ENCODE data around the gene FPR3.
"Not testable (repeated sequence)": the region's sequence is repeated elsewhere in the genome, so short reads cannot be mapped to it uniquely, and the experiment has no call there.

The FPR3 gene

DNA sequence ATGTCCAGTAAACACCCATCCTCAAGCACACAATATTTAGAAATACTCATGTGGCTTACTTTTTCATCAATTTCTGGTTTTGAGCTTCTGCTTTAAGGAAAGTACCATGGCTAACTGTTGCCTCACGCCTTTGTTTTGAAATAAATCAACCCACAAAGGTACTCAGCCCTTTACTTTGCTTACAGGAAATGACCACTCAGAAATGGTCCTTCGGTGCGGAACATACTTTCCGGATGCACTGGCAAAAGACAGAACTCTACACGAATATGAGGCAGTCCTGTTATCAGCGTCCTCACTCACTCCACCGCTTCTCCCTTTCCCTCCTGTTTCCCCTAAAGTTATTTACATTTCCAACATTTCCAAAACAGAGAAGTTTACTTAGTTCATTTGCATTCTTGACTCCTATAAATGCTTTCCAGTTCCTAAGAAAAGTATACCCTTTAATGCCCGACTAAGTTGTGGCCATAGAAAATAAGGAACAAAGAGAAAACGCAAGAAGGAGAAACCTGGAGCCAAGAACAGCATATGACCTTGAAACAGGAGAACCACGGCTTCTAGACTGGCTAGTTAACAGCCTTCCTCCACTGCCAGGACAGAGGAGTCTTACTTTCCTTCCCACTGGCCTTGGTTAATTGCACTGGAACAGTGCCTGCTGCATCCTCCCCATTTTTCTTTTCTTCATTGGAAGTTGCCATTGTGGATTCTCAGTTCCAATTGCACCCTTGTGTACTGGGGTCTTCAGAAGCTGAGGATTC lies 23.4 kb upstream of the FPR3 start:
- Histone ChIP-seq H3K27ac (ENCODE audit: low read depth, low read length) (no peak overlapping the region), H3K27me3 (ENCODE audit: control insufficient read depth, insufficient read depth, low read length) (peaks cover 2% of the 10 kb centered on the region), H3K36me3 (ENCODE audit: control insufficient read depth, insufficient read depth, low read length) (no peaks in the 10 kb centered on the region), H3K9ac (ENCODE audit: low read length) (no peak overlapping the region), H3K4me1 (ENCODE audit: control insufficient read depth, insufficient read depth, low read length) (no peaks in the 10 kb centered on the region), H3K4me3 (ENCODE audit: low read length) (no peak overlapping the region)

GRCh38 chr19:51772977-51773376 lies 22.0 kb upstream of the FPR3 start:
- no peak overlapping the region for H3K27ac ChIP-seq (ENCODE audit: low read depth, low read length)
- H3K4me3 ChIP-seq (ENCODE audit: low read length), result no peak overlapping the region
- H3K9ac ChIP-seq (ENCODE audit: low read length), result no peak overlapping the region
- H3K4me1 ChIP-seq (ENCODE audit: control insufficient read depth, insufficient read depth, low read length), result no peaks in the 10 kb centered on the region
- peaks cover 2% of the 10 kb centered on the region for H3K27me3 ChIP-seq (ENCODE audit: control insufficient read depth, insufficient read depth, low read length)
- H3K36me3 ChIP-seq (ENCODE audit: control insufficient read depth, insufficient read depth, low read length), result no peaks in the 10 kb centered on the region

- H3K4me1 ChIP-seq (ENCODE audit: control insufficient read depth, insufficient read depth, low read length); H3K4me3 ChIP-seq (ENCODE audit: low read length); H3K27me3 ChIP-seq (ENCODE audit: control insufficient read depth, insufficient read depth, low read length); H3K9ac ChIP-seq (ENCODE audit: low read length); H3K36me3 ChIP-seq (ENCODE audit: control insufficient read depth, insufficient read depth, low read length); H3K27ac ChIP-seq (ENCODE audit: low read depth, low read length): not testable (repeated sequence)
Observed at GRCh38 chr19:51776561-51776960, 18.4 kb upstream of the FPR3 start.

DNA sequence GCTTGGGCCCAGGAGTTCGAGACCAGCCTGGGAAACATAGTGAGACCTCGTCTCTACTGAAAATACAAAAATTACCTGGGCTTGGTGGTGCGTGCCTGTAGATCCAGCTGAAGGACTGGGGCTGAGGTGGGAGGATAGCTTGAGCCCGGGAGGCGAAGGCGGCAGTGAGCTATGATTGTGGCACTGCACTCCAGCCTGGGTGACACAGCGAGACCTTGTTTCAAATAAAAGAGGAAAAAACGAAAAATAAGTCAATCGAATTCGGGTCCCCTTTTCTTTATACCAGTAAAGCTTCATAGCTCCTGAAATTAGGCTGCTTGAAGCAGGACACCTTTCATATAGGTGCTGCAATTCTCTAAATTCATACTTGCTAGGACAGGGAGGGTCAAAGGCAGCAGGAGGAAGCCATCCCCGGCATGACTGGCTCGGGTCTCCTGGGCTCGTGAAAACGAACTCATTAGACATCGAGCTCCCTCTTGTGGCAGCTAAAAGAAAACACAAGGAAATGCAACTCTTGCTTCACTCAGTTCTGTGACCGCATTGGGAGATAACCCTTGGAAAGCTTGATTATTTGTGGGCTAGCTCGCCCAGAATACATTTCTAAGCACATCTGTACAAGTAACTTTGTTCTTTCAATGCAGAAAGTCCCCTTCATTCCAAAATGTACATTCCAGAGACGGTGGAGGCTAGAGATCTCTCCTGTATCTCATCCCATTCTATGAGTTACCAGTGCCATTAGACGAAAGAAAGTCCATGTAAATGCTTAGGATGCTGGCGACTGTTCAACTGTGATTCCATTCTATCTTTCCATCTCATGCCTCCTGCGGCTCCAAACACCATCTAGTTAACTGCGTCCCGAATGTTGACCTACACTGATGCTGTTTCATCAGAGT lies 17.1 kb upstream of the FPR3 start:
- no peak overlapping the region for H3K4me3 ChIP-seq (ENCODE audit: low read length)
- no peaks in the 10 kb centered on the region for H3K36me3 ChIP-seq (ENCODE audit: control insufficient read depth, insufficient read depth, low read length)
- no peaks in the 10 kb centered on the region for H3K27me3 ChIP-seq (ENCODE audit: control insufficient read depth, insufficient read depth, low read length)
- no peaks in the 10 kb centered on the region for H3K4me1 ChIP-seq (ENCODE audit: control insufficient read depth, insufficient read depth, low read length)
- no peak overlapping the region for H3K27ac ChIP-seq (ENCODE audit: low read depth, low read length)
- no peak overlapping the region for H3K9ac ChIP-seq (ENCODE audit: low read length)

DNA sequence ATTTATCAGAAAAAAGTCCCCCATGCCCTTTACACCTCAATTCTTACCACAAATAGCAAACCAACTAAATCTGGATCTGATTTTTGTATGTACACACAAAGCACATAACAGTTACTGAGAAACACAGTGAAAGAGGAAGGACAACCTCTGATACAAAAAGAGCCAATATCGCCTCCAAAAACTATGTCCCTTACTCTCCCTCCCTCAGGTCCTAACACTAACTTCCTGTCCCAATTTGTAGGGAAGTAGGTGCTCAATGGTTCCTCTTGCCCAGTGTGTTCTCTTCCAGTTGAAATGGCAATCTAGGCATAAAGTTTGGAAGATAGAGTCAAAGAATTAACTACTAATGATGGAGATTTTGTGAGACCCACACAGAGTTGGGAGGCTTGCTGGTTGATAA lies 15.8 kb upstream of the FPR3 start:
- Histone ChIP-seq H3K9ac (ENCODE audit: low read length) (no peak overlapping the region), H3K27me3 (ENCODE audit: control insufficient read depth, insufficient read depth, low read length) (no peaks in the 10 kb centered on the region), H3K4me3 (ENCODE audit: low read length) (no peak overlapping the region), H3K27ac (ENCODE audit: low read depth, low read length) (no peak overlapping the region), H3K36me3 (ENCODE audit: control insufficient read depth, insufficient read depth, low read length) (no peaks in the 10 kb centered on the region), H3K4me1 (ENCODE audit: control insufficient read depth, insufficient read depth, low read length) (no peaks in the 10 kb centered on the region)

GRCh38 chr19:51779703-51780102 lies 15.3 kb upstream of the FPR3 start:
- H3K9ac ChIP-seq (ENCODE audit: low read length), result no peak overlapping the region
- no peaks in the 10 kb centered on the region for H3K36me3 ChIP-seq (ENCODE audit: control insufficient read depth, insufficient read depth, low read length)
- no peaks in the 10 kb centered on the region for H3K27me3 ChIP-seq (ENCODE audit: control insufficient read depth, insufficient read depth, low read length)
- H3K27ac ChIP-seq (ENCODE audit: low read depth, low read length), result no peak overlapping the region
- H3K4me3 ChIP-seq (ENCODE audit: low read length), result no peak overlapping the region
- no peaks in the 10 kb centered on the region for H3K4me1 ChIP-seq (ENCODE audit: control insufficient read depth, insufficient read depth, low read length)

DNA sequence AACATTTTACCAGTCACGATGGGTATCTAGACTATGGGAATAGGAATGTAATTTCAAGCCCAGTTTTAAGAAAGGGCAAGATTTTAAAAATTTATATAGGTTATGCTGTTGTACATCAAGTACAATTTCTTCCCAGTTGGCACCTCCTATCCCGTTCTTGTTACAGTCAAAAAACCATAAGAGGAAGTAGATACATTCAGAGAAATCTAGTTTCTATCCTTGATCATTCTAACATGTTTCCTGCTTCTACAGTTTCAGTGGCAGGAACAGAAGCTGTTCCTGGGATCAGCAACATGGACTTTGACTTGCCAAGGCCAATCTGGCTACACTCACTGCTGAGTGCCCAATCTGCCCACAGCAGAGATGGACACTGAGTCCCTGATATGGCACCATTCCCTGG lies 14.7 kb upstream of the FPR3 start:
- Histone ChIP-seq H3K4me3 (ENCODE audit: low read length) (no peak overlapping the region), H3K27me3 (ENCODE audit: control insufficient read depth, insufficient read depth, low read length) (no peaks in the 10 kb centered on the region), H3K27ac (ENCODE audit: low read depth, low read length) (no peak overlapping the region), H3K4me1 (ENCODE audit: control insufficient read depth, insufficient read depth, low read length) (no peaks in the 10 kb centered on the region), H3K36me3 (ENCODE audit: control insufficient read depth, insufficient read depth, low read length) (no peaks in the 10 kb centered on the region), H3K9ac (ENCODE audit: low read length) (no peak overlapping the region)

- Histone ChIP-seq H3K9ac (ENCODE audit: low read length) (no peak overlapping the region), H3K36me3 (ENCODE audit: control insufficient read depth, insufficient read depth, low read length) (no peaks in the 10 kb centered on the region), H3K4me1 (ENCODE audit: control insufficient read depth, insufficient read depth, low read length) (no peaks in the 10 kb centered on the region), H3K27me3 (ENCODE audit: control insufficient read depth, insufficient read depth, low read length) (no peaks in the 10 kb centered on the region), H3K27ac (ENCODE audit: low read depth, low read length) (no peak overlapping the region), H3K4me3 (ENCODE audit: low read length) (no peak overlapping the region)
Observed at GRCh38 chr19:51781999-51782398, 13.0 kb upstream of the FPR3 start.

GRCh38 chr19:51783372-51783771 lies 11.6 kb upstream of the FPR3 start:
- Histone ChIP-seq H3K4me1 (ENCODE audit: control insufficient read depth, insufficient read depth, low read length) (no peaks in the 10 kb centered on the region), H3K4me3 (ENCODE audit: low read length) (no peak overlapping the region)

GRCh38 chr19:51784109-51784785 lies 10.7 kb upstream of the FPR3 start:
- Histone ChIP-seq H3K36me3 (ENCODE audit: control insufficient read depth, insufficient read depth, low read length) (no peaks in the 10 kb centered on the region), H3K27ac (ENCODE audit: low read depth, low read length) (no peak overlapping the region), H3K9ac (ENCODE audit: low read length) (no peak overlapping the region), H3K4me1 (ENCODE audit: control insufficient read depth, insufficient read depth, low read length) (no peaks in the 10 kb centered on the region), H3K4me3 (ENCODE audit: low read length) (no peak overlapping the region), H3K27me3 (ENCODE audit: control insufficient read depth, insufficient read depth, low read length) (no peaks in the 10 kb centered on the region)

More at GRCh38 chr19:51783372-51783771, 11.6 kb upstream of the FPR3 start:
- Histone ChIP-seq H3K9ac (ENCODE audit: low read length) (no peak overlapping the region), H3K36me3 (ENCODE audit: control insufficient read depth, insufficient read depth, low read length) (no peaks in the 10 kb centered on the region), H3K27me3 (ENCODE audit: control insufficient read depth, insufficient read depth, low read length) (no peaks in the 10 kb centered on the region), H3K27ac (ENCODE audit: low read depth, low read length) (no peak overlapping the region)

DNA sequence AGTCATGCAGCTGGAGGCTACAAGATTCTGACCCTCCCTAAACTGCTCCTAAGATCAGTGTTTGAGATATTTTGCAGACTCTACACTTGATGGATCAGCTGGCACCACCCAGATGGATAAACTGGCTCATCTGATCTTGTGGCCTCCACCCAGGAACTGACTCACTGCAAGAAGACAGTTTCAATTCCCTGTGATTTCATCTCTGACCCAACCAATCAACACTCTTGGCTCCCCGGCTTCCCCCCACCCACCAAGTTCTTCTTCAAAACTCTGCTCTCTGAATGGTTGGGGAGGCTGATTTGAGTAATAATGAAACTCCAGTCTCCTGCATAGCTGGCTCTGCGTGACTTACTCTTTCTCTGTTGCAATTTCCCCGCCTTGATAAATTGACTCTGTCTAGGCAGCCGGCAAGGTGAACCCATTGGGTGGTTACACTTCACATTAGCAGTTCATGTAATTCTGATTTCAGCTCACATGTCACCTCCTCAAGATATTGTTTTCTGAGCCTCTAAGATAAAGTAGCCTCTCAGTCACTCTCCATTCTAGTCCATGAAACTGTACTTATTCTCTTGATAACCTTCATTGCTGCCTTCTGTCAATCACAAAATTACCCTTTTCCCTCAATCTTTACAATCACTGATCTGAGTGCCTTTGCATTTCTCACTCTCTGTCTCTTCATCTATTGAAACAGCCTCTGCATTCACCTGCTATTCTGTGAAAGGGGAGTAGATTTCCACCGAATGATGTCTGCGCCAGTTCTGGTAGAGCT lies 9.9 kb upstream of the FPR3 start:
- Histone ChIP-seq H3K36me3 (ENCODE audit: control insufficient read depth, insufficient read depth, low read length) (no peaks in the 10 kb centered on the region), H3K4me3 (ENCODE audit: low read length) (no peak overlapping the region), H3K27ac (ENCODE audit: low read depth, low read length) (no peak overlapping the region), H3K9ac (ENCODE audit: low read length) (no peak overlapping the region), H3K4me1 (ENCODE audit: control insufficient read depth, insufficient read depth, low read length) (no peaks in the 10 kb centered on the region), H3K27me3 (ENCODE audit: control insufficient read depth, insufficient read depth, low read length) (no peaks in the 10 kb centered on the region)
